Hepatic stellate cell (primary cell): ENCODE data around the gene MAP3K7CL.
"Not testable (repeated sequence)": the region's sequence is repeated elsewhere in the genome, so short reads cannot be mapped to it uniquely, and the experiment has no call there.

Source experiments
- DNase-seq: peaks from one replicate; pipeline ENCODE4 v3.0.0; 2011; ENCODE audit warnings: low spot score

Gene MAP3K7CL

GRCh38 chr21:29133796-29134195 is 3.4 kb downstream of the MAP3K7CL start:
- no peak for DNase-seq

- no peak for DNase-seq
Observed at GRCh38 chr21:29135481-29135880, 5.0 kb downstream of the MAP3K7CL start.

DNA sequence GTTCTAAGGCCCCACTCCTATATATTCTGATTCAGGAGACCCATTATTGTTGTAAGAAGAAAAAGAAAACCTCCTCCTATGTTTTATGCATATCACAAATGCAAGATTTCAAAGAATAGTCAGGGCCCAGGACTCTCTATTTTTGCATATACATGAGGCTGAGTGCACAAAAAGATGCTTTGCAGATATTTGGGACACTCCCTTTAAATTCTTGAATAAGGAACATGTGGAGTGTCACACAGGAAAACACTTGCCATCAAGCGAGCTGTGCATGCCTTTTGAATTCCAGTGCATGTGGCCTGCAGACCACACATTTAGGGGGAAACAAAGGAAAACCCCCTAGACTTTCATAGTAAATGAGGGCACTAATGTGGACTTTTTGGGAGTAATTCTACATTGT is 5.6 kb downstream of the MAP3K7CL start:
- no peak for DNase-seq

- peak; percentile 29 for DNase-seq
Observed at GRCh38 chr21:29144736-29145353, 14.4 kb downstream of the MAP3K7CL start.

DNA sequence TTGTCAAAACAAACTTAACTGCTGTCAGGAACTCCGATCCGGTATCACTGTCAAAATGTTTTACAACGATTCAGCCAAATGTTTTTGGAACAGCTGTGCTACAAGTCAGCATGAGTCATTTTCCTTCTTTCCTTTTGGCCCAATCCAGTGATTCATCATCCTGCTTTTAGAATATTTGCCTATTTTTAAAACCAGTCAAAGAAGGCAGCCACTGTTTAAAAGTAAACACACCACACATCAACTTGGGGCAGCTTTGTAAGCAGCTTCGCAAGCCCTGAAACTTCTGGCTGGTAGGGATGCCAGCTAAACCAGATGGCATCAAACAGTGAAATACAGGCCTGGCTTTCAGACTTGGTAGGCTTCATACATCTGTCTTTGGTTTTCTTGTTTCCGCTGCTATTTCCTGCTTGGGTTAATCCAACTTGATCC is 14.9 kb downstream of the MAP3K7CL start:
- DNase-seq: peak; percentile 74

DNA sequence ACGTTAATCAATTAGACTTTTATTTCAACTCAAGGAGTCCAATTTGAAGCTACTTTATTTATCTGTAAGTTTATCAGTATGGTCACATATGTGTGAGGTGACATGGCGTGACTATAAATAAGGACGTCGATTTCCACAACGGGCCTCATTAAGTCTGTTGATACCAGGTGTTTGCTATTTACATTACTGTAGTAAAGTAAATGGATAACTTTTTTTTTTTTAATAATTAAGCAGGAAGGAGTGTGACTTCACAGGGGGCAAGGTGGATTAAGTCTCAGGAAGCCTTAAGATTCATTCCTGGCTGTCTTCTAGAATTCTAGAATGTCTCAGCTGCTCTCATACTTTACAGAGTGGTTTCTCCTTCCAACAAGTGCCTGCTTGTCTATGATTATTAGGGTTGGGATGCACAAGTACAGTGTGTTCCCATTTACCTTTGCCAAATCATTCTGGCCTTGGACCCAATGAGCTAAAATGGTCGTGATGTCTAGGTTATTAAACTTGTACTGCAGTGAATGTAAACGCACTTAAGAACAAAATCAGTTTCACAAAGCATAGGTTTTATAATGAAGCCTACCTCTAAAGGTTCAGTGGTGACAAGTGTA is 15.5 kb downstream of the MAP3K7CL start:
- DNase-seq: no peak

DNA sequence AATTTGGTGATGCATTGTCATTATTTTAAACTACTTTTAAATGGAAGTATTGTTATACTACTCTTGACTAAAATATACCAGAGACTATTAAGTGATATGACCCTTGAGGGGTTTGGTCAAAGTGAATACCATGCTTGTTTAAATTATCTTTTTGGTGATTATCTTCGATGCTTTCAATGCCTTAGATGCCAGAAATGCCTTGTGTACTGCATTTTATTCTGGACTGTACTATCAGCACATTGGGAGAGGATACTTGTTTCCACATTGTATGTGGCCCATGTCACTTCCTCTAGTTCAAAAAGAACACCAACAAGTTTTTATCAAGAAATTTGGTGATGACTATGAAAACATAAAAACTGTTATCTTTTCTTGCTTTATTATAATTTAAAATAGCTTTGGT is 16.3 kb downstream of the MAP3K7CL start:
- DNase-seq: no peak

DNA sequence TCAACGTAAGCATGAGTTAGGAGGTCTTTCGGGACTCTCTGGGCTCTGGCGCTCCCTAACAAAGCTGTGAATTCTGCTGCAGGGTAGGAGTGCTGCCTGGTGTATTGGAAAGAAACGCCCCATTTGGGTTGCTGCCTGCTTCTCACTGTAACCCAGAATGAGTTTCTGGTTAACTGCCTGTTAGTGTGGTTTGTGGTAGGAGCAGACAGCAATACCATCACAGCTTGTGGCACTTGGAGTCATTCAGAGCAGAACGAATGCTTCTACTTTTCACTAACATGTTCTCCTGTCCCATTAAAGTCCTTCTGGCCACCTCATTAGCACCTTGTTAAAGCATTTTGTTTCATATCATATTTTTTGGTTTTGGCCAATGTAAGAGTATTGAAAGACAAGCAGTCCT is 18.1 kb downstream of the MAP3K7CL start:
- no peak for DNase-seq

DNA sequence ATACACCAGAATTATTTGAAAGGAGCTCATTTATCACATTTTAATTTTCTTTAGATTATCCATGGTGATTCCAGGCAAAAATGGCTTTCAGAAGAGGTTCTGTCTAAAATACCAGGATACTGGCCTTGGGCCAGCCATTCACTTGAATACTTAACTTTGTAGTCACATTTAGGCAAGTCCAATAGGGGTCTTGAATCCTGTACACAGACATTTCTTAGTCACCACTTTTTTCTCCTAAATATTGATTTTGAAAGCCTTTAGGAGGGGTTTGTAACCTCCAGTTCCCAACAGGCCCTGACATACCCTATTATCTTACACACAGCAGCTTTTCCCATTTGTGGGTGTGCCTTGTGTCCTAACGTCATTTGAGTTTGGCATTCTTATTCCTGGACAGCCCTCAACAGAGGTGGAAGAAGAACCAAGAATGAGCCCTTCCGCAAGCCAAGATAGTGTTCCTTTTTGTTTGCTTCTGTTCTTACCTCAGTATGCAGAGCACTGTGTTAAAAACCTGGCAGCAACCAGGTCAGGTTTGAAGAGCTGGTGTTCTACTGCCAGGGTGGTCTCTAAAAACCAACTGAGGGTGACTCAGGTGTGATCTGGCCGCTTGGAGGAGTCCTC is 19.5 kb downstream of the MAP3K7CL start:
- no peak for DNase-seq

- no peak for DNase-seq
Observed at GRCh38 chr21:29151931-29152330, 21.5 kb downstream of the MAP3K7CL start.

GRCh38 chr21:29152916-29153315 is 22.5 kb downstream of the MAP3K7CL start:
- DNase-seq: no peak

- no peak for DNase-seq
Observed at GRCh38 chr21:29154270-29154669, 23.8 kb downstream of the MAP3K7CL start.

DNA sequence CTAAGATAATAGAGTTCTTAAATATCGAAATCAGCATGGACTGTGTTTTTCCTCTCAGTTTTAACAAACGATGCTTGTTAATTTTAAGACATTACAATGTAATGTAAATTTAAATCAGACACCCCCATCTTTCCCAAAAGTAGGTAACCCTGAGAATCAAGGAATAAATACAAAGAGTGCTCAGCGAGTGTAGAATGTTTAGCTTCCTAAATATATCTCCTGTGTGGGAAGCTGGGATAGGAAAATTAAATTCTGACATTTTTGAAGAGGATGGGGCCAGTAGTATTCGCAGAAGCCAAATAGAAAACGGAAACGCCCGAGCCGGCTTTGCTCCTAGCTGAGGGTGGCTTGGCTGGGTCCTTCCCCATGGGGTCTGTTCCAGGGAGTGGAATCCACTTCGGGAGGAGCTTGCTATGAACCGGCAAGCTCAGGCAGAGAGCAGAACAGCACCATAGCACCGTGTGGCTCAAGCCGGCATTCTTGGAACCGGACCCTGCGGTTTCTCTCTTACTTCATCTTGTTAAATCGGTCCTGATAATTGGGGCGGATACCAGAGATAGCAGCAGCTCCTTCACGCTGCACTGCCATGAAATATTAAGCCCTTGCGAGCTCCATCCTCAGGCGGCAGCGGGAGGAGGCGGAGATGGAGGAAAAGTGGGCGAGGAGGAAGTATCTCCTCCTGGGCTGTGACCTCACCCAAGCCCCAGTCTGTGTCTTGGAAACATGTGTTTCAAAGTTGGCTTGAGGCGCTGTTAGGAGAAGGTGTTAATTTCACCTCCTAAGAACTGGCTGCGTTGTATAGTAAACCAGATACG is 24.9 kb downstream of the MAP3K7CL start:
- peak; percentile 55 for DNase-seq

GRCh38 chr21:29155933-29156260 is 25.5 kb downstream of the MAP3K7CL start:
- no peak for DNase-seq

- no peak for DNase-seq
Observed at GRCh38 chr21:29157080-29157479, 26.6 kb downstream of the MAP3K7CL start.

DNA sequence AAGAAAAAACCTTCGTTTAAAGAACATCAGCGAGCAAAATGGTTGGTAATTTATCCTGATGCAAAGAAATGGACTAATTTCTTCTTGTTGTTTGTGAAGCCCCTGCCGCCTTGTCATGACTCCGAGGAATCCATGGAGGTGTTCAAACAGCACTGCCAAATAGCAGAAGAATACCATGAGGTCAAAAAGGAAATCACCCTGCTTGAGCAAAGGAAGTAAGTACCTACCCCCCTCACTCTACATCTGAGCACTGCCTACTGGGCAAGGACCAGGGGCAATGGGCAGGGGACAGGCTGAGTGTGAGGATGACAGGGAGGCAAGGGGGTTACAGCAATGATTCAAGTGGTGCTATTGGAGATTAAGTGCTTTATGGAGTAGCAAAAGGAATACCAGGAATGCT is 29.4 kb downstream of the MAP3K7CL start:
- no peak for DNase-seq

- not testable (repeated sequence) for DNase-seq
Observed at GRCh38 chr21:29162825-29163224, 32.4 kb downstream of the MAP3K7CL start.

DNA sequence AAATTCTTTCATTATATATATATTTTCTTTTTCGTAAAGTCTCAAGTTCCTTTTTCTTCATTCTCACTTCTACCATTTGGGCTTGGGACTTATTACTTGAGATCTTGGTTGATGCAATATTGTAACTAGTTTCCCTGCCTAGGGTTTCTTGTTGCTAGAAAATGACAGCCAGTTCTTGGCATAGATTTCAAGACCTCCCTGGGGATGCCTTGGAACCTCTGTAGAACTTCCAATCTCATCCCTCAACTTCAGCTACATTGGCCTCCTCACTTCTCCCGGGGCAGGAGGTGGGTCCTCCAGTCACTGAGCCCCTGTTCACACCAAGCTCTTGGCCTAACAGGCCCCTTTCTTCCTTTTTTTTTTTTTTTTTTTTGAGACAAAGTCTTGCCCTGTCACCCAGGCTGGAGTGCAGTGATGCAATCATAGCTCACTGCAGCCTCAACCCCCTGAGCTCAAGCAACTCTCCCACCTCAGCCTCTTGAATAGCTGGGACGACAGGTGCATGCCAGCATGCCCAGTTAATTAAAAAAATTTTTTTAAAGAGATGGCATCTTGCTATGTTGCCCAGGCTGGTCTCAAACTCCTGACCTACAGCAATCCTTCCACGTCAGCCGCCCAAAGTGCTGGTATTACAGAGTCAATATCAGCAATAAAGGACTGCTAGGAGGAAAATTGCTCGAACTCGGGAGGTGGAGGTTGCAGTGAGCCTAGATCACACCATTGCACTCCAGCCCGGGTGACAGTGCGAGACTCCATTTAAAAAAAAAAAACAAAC is 33.1 kb downstream of the MAP3K7CL start:
- no peak for DNase-seq

GRCh38 chr21:29164323-29164942 is 34.0 kb downstream of the MAP3K7CL start:
- peak; percentile 26 for DNase-seq

- DNase-seq: no peak
Observed at GRCh38 chr21:29166323-29166722, 35.9 kb downstream of the MAP3K7CL start.

- DNase-seq: no peak
Observed at GRCh38 chr21:29166853-29167252, 36.4 kb downstream of the MAP3K7CL start.

- not testable (repeated sequence) for DNase-seq
Observed at GRCh38 chr21:29167481-29167880, 37.0 kb downstream of the MAP3K7CL start.
